Astrocyte (in vitro differentiated cells and primary cell): ENCODE results near the gene OSGIN1. TPM values are rescaled to one million over a fixed set of nuclear protein-coding genes. Genes with fewer than 3 reads are reported as not detected.

ENCODE experiments used
- DNase-seq: peaks from one replicate; pipeline ENCODE4 v3.0.0-alpha.2; 2010; ENCODE audit warnings: low read depth
- FAIRE-seq: peaks from 2 replicates; lab custom pipeline; 2011; peaks lifted over from hg19 to GRCh38; lab: Jason Lieb, UNC
- H2AFZ ChIP-seq: 2 replicates; pipeline ENCODE4 v1.6.0; 2012; ENCODE audit warnings: low read depth, low read length, inconsistent platforms
- H3K27ac ChIP-seq: 2 replicates; pipeline ENCODE4 v1.5.1; 2011; ENCODE audit warnings: low read depth, low read length, inconsistent platforms
- H3K27me3 ChIP-seq: 2 replicates; pipeline ENCODE4 v1.6.0; 2011; ENCODE audit warnings: low read length, inconsistent platforms; ENCODE audit not compliant: insufficient read depth
- H3K36me3 ChIP-seq: 2 replicates; pipeline ENCODE4 v1.5.1; 2011; ENCODE audit warnings: low read length, inconsistent platforms; ENCODE audit not compliant: insufficient read depth
- H3K4me1 ChIP-seq: 2 replicates; pipeline ENCODE4 v1.5.1; 2011; ENCODE audit warnings: low read length, inconsistent platforms; ENCODE audit not compliant: insufficient read depth
- H3K4me2 ChIP-seq: 2 replicates; pipeline ENCODE4 v1.6.0; 2012; ENCODE audit warnings: low read length, inconsistent platforms
- H3K4me3 ChIP-seq: 2 replicates; pipeline ENCODE4 v1.5.1; 2011; ENCODE audit warnings: low read depth, mild to moderate bottlenecking, low read length, inconsistent platforms; ENCODE audit not compliant: insufficient read depth
- H3K79me2 ChIP-seq: 2 replicates; pipeline ENCODE4 v1.6.0; 2012; ENCODE audit warnings: mild to moderate bottlenecking, low read length, inconsistent platforms; ENCODE audit not compliant: insufficient read depth
- H3K9ac ChIP-seq: 2 replicates; pipeline ENCODE4 v1.6.0; 2012; ENCODE audit warnings: mild to moderate bottlenecking, low read length, inconsistent platforms
- H3K9me3 ChIP-seq: 2 replicates; pipeline ENCODE4 v1.5.1; 2012; ENCODE audit warnings: low read depth, mild to moderate bottlenecking, low read length, inconsistent platforms; ENCODE audit not compliant: insufficient read depth
- H4K20me1 ChIP-seq: 2 replicates; pipeline ENCODE4 v1.6.0; 2012; ENCODE audit warnings: low read length, inconsistent platforms; ENCODE audit not compliant: insufficient read depth
- H3K27ac Mint-ChIP-seq: one replicate; pipeline ENCODE4 v1.8.0; 2021; ENCODE audit warnings: mild to moderate bottlenecking, mixed read lengths; ENCODE audit not compliant: unreplicated experiment
- H3K27me3 Mint-ChIP-seq: one replicate; pipeline ENCODE4 v1.8.0; 2021; ENCODE audit warnings: low read depth, mixed read lengths; ENCODE audit not compliant: unreplicated experiment
- H3K36me3 Mint-ChIP-seq: one replicate; pipeline ENCODE4 v1.8.0; 2021; ENCODE audit warnings: low read depth, mixed read lengths; ENCODE audit not compliant: unreplicated experiment
- H3K4me1 Mint-ChIP-seq: one replicate; pipeline ENCODE4 v1.8.0; 2021; ENCODE audit warnings: low read depth, mixed read lengths; ENCODE audit not compliant: unreplicated experiment
- H3K4me3 Mint-ChIP-seq: one replicate; pipeline ENCODE4 v1.8.0; 2021; ENCODE audit warnings: mild to moderate bottlenecking, moderate library complexity, mixed read lengths; ENCODE audit not compliant: unreplicated experiment
- H3K9me3 Mint-ChIP-seq: one replicate; pipeline ENCODE4 v1.8.0; 2021; ENCODE audit warnings: mild to moderate bottlenecking, mixed read lengths; ENCODE audit not compliant: unreplicated experiment
- EZH2 ChIP-seq: IDR thresholded peaks from 2 replicates; pipeline ENCODE4 v1.6.1; 2012; ENCODE audit warnings: mild to moderate bottlenecking, low read length, inconsistent platforms; ENCODE audit not compliant: insufficient read depth
- total RNA-seq: library from RNA; stranded (reverse); gene quantifications from 2 replicates; pipeline ENCODE4 v1.2.1, GENCODE V29; 2021
- TF ChIP-seq, protein P1 (sequence below): IDR thresholded peaks from 2 replicates; pipeline ENCODE4 v1.5.1; 2011; ENCODE audit warnings: low read depth, mild to moderate bottlenecking, inconsistent platforms, low read length, moderate library complexity; ENCODE audit not compliant: insufficient read depth

OSGIN1 gene
- total RNA-seq, 1 donor from 2014 or later: 0.79 TPM

- no peak for TF ChIP-seq EZH2
- TF ChIP-seq, protein P1, sequence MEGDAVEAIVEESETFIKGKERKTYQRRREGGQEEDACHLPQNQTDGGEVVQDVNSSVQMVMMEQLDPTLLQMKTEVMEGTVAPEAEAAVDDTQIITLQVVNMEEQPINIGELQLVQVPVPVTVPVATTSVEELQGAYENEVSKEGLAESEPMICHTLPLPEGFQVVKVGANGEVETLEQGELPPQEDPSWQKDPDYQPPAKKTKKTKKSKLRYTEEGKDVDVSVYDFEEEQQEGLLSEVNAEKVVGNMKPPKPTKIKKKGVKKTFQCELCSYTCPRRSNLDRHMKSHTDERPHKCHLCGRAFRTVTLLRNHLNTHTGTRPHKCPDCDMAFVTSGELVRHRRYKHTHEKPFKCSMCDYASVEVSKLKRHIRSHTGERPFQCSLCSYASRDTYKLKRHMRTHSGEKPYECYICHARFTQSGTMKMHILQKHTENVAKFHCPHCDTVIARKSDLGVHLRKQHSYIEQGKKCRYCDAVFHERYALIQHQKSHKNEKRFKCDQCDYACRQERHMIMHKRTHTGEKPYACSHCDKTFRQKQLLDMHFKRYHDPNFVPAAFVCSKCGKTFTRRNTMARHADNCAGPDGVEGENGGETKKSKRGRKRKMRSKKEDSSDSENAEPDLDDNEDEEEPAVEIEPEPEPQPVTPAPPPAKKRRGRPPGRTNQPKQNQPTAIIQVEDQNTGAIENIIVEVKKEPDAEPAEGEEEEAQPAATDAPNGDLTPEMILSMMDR: no peak
- Histone ChIP-seq H3K9me3 (no peaks in the 10 kb centered on the region), H2AFZ (no peak overlapping the region), H3K4me3 (no peak overlapping the region), H3K4me1 (no peaks in the 10 kb centered on the region), H3K27ac (no peak overlapping the region), H3K27me3 (no peaks in the 10 kb centered on the region), H3K36me3 (no peaks in the 10 kb centered on the region), H4K20me1 (peaks cover 3% of the 10 kb centered on the region), H3K9ac (no peak overlapping the region), H3K79me2 (no peaks in the 10 kb centered on the region), H3K4me2 (no peak overlapping the region)
- H3K4me3 Mint-ChIP-seq: no peak overlapping the region
- peaks cover 21% of the 10 kb centered on the region for H3K27me3 Mint-ChIP-seq
- H3K9me3 Mint-ChIP-seq: no peaks in the 10 kb centered on the region
- FAIRE-seq: no peak
- no peaks in the 10 kb centered on the region for H3K36me3 Mint-ChIP-seq
- no peak overlapping the region for H3K27ac Mint-ChIP-seq
- DNase-seq: no peak
- no peaks in the 10 kb centered on the region for H3K4me1 Mint-ChIP-seq
These were observed 10.5 kb downstream of the OSGIN1 start for GRCh38 chr16:83963277-83964119.

GRCh38 chr16:83964684-83965443 is 11.8 kb downstream of the OSGIN1 start:
- H3K4me1 Mint-ChIP-seq: no peaks in the 10 kb centered on the region
- FAIRE-seq: no peak
- no peak overlapping the region for H3K4me2 ChIP-seq
- H3K27ac Mint-ChIP-seq: no peak overlapping the region
- H3K4me1 ChIP-seq: no peaks in the 10 kb centered on the region
- no peak for TF ChIP-seq EZH2
- TF ChIP-seq, protein P1: no peak
- H3K79me2 ChIP-seq: no peaks in the 10 kb centered on the region
- H4K20me1 ChIP-seq: peaks cover 3% of the 10 kb centered on the region
- no peaks in the 10 kb centered on the region for H3K36me3 ChIP-seq
- no peaks in the 10 kb centered on the region for H3K9me3 ChIP-seq
- H3K9me3 Mint-ChIP-seq: no peaks in the 10 kb centered on the region
- H3K4me3 ChIP-seq: no peak overlapping the region
- H3K27me3 ChIP-seq: no peaks in the 10 kb centered on the region
- H3K4me3 Mint-ChIP-seq: no peak overlapping the region
- no peak overlapping the region for H3K27ac ChIP-seq
- H3K27me3 Mint-ChIP-seq: peaks cover 25% of the 10 kb centered on the region
- no peak for DNase-seq
- no peaks in the 10 kb centered on the region for H3K36me3 Mint-ChIP-seq
- H2AFZ ChIP-seq: no peak overlapping the region
- no peak overlapping the region for H3K9ac ChIP-seq
